ENCODE data around the gene C1orf210.

The C1orf210 gene

GRCh38 chr1:43284546-43285110 lies 753 bp downstream of the C1orf210 start:
- no peak for TF ChIP-seq CTCF (IDR thresholded peaks at IDR 0.05; ENCODE audit: low read depth, low read length)
- no peak overlapping the region for H3K4me3 ChIP-seq (ENCODE audit: low read depth, low read length)

- H3K4me3 ChIP-seq (ENCODE audit: low read depth, low read length), result no peak overlapping the region
- TF ChIP-seq CTCF (IDR thresholded peaks at IDR 0.05; ENCODE audit: low read depth, low read length), result no peak
Observed at GRCh38 chr1:43284065-43284464, 1.3 kb downstream of the C1orf210 start.

- no peak for TF ChIP-seq CTCF (IDR thresholded peaks at IDR 0.05; ENCODE audit: low read depth, low read length)
Observed at GRCh38 chr1:43282220-43283195, 2.9 kb downstream of the C1orf210 start.

GRCh38 chr1:43280692-43281091 lies 4.7 kb downstream of the C1orf210 start:
- H3K4me3 ChIP-seq (ENCODE audit: low read depth, low read length), result no peak overlapping the region
- no peak for TF ChIP-seq CTCF (IDR thresholded peaks at IDR 0.05; ENCODE audit: low read depth, low read length)

More at GRCh38 chr1:43282220-43283195, 2.9 kb downstream of the C1orf210 start:
- H3K4me3 ChIP-seq (ENCODE audit: low read depth, low read length), result no peak overlapping the region

GRCh38 chr1:43279666-43280065 lies 5.7 kb downstream of the C1orf210 start:
- no peak for TF ChIP-seq CTCF (IDR thresholded peaks at IDR 0.05; ENCODE audit: low read depth, low read length)
- H3K4me3 ChIP-seq (ENCODE audit: low read depth, low read length), result no peak overlapping the region

- no peak for TF ChIP-seq CTCF (IDR thresholded peaks at IDR 0.05; ENCODE audit: low read depth, low read length)
- no peak overlapping the region for H3K4me3 ChIP-seq (ENCODE audit: low read depth, low read length)
Observed at GRCh38 chr1:43279161-43279560, 6.2 kb downstream of the C1orf210 start.
